OCI-M2 (cell line): Measurements from ENCODE around the gene CACTIN.
"Not testable (repeated sequence)": the region's sequence is repeated elsewhere in the genome, so short reads cannot be mapped to it uniquely, and the experiment has no call there.

Experiments used
- DNase-seq: peaks from one replicate; lab custom pipeline; 2025; ENCODE audit not compliant: unreplicated experiment; lab: John Stamatoyannopoulos, UW

CACTIN gene

DNA sequence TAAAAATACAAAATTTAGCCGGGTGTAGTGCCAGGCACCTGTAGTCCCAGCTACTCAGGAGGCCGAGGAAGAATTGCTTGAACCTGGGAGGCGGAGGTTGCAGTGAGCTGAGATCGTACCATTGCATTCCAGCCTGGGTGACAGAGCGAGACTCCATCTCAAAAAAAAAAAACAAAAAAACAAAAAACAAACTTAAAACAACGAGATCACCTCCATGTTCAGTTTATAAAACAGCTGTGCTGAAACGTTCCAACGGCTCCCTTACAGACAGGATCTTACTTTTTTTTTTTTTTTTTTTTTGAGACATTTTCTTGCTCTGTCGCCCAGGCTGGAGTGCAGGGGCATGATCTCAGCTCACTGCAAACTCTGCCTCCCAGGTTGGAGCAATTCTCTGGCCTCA is 2.2 kb upstream of the CACTIN start:
- not testable (repeated sequence) for DNase-seq

DNA sequence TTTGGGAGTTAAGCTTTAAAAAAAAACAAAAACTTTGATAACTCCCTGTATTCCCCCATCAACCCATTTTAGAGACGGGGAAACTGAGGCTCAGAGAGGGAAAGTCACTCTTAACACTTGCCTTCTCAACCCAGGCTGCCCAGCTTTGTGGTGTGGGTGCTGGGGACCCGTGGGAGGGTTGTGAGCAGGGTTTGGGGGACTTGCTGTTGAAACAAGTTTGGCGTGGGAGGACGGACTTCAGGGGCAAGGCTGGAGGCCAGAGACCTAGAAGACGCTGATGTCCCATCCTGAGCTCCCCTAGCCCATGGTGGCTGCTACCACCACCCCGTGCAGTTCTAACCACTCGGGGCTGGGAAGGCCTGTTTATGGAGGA is 747 bp upstream of the CACTIN start:
- no peak for DNase-seq

DNA sequence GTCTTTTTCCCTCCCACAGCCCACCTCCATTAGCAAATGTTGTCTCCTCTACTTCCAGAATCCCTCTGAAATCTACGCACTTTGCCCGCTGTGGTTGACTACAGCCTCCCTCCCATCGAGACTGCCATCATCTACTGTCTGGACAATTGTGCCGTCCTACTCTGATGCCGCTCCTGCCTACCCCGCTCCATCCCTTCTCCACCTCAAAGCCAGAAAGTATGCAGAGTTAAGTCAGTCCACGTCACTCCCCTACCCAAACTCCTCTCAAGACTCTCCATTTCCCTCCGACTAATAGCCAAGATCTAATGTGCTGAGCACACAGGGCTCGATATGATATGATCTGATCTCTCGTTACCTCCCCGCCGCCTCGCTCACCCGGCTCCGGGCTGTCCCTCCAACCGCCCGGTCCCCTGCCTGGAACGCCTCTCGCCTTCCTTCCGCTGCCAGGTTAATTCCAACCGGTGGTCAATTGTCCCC is 556 bp downstream of the CACTIN start:
- DNase-seq: no peak

DNA sequence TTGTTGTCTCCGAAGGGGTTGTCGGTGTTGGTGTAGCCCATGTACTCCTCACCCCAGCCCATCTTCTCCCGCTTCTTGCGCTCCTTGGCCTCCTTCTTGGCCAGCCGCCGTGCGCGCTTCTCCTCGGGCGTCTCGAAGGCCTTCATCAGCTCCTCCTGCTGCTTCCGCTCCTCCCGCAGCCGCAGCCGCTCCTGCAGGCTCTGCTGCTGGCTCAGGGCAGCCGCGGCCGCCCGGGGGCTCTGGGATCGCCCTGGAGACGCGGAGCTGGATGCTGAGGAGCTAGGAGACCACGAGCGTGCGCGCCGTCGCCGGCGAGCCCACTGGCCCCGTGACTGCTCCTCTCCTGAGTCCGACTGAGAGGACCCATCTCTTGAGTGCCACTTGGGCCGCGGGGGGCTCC is 2.9 kb downstream of the CACTIN start:
- DNase-seq: no peak

- no peak for DNase-seq
These were observed 4.4 kb downstream of the CACTIN start for GRCh38 chr19:3622224-3622623.

DNA sequence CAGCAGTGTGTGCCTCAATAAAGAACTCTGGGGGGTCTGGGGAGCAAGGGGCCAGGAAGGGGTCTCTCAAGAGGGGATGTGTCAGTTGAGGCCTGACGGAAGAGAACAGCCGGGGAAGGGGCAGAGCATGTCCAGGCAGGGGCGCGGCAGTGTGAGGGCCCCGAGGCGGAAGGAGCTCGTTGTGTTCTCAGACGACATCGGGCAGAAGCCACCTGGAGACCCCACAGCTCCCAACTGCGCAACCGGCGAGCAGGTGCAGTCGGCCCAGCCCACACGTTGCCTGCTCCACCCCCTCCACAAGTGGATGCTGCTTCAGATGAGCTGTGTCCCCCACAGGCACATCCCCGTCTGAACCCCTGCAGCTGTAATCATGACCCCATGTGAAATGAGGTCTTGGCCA is 4.9 kb downstream of the CACTIN start:
- no peak for DNase-seq

- DNase-seq: no peak
These were observed 5.6 kb downstream of the CACTIN start for GRCh38 chr19:3620817-3621547.

- DNase-seq: no peak
These were observed 6.3 kb downstream of the CACTIN start for GRCh38 chr19:3620145-3620816.

DNA sequence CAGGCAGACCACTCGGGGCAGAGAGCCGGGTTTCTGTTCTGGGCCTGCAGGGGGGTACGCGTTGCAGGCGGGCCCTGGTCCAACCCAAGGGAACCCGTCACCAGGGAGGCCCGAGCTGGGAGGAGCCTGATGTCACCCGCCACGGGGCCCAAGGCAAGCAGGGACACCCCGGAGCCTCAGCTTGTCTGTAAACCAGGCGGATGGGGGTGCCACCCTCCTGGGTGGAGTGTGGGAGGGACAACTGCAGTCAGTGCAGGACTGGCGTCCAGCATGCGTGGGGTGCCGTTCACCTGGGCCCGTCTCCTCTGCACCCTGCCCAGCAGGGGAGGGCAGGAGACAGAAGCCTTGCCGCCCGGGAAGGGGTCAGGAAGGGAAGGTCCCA is 7.0 kb downstream of the CACTIN start:
- no peak for DNase-seq

DNA sequence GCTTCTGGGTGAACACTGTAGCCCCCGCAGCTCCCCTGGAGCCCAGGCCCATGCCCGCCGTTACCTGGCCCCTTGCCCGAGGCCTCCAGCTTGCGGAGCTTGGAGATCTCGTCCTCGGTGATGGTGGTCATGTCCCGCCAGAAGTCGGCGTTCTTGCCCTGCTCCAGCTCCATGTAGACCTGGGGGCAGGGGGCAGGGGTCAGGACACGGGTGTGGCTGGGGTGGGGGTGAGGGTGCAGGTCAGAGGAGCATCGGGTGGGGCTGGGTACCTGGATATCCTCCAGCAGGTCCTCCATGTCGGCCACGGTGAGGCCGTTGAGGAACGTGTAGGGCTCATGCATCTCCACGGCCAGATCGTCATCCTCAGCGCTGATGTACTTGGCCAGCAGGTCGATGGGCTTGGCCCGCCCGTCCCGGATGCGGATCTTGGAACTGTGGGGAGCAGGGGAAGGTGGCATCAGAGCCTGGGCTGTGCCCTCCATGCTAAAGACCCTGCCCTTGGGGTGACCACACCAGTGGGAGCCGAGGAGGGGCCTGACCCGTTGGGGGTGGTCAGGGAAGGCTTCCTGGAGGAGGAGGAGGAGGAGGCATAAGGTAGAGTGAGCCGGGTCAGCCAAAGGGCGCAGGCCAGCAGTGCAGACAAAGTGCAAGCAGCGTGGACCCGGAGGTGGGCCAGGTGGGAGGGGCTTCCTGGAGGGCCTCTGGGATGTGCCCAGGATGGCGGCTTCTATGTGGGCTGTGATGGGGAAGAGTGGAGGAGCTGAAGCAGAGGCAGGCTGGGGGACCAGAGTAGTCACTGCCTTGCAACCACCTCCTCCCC is 7.6 kb downstream of the CACTIN start:
- DNase-seq: no peak

DNA sequence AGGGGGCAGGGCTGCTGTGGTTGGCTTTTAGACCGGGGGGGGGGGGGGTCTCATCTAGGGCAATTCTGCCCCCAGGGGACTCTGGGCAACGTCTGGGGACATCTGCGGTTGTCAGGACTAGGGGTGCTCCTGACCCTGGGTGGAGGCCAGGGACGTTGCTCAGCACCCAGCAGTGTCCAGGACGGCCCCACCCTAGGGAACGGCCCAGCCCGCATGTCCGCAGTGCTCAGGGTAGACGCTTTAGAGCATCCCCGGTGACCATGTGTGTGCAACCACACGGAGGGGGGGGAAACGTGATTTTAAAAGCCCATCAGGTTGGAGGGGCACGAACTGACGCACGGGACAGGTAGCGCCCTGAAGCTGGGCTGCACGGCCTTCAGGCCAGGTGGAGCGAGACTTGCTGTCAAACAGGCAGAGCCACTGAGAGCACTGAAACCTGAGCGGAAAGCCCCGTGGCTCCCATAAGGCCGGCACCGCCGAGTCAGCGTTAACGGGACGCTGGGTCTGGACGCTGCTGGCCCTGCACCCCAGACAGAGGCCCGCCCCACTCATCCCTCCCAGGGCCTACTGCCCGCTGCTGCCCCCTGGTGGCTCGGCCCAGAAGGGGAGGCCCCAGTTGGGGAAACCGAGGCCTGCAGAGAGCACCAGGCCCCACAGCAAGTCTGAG is 8.3 kb downstream of the CACTIN start:
- DNase-seq: no peak

DNA sequence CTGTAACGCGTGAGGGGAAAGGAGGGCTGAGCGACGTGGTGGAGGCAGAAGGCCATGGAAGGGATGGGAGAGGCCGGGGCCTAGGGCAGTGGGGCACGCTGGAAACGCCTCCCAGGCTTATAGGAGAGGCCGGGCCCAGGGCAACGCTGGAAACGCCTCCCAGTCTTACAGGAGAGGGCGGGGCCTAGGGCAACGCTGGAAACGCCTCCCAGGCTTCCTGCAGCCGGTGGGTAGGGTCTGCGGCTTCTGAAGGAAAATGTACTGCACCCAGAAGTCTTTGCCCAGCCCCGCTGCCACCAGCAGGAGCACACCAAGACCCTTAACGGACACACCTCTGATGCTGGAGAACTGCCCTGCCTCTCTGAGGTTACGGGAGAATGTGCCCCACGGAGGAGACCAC is 9.1 kb downstream of the CACTIN start:
- no peak for DNase-seq

- DNase-seq: no peak
These were observed 11.0 kb downstream of the CACTIN start for GRCh38 chr19:3615524-3616135.

DNA sequence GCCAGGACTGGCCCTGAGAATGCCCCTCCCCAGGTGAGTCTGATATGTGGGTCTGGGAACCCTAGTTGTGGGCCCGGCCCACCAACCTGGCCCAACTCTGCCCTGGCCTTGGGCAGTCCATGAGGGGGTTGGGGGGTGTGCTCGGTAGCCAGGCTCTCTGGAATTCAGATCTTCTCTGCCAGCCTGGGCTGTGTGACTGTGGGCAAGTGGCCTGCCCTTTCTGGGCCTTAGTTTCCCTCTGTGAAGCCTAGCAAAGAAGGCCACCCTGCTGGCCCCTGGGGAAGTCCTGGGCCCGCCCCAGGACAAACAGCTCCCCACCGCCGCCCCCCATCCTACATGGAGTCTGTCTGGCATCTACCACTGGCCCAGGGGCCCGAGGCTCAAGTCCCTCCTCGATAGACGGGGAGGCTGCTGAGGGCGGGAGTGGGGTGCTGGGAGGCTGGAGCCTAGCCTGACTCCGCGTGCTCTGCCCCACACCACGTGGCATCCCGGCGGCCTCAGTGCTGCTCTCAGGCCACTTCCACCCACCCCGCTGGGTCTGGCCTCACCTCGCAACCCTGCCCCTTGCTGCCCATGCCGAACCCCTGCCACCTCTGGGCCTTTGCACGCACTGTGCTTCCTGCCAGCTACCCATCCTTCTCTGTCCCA is 11.6 kb downstream of the CACTIN start:
- no peak for DNase-seq

DNA sequence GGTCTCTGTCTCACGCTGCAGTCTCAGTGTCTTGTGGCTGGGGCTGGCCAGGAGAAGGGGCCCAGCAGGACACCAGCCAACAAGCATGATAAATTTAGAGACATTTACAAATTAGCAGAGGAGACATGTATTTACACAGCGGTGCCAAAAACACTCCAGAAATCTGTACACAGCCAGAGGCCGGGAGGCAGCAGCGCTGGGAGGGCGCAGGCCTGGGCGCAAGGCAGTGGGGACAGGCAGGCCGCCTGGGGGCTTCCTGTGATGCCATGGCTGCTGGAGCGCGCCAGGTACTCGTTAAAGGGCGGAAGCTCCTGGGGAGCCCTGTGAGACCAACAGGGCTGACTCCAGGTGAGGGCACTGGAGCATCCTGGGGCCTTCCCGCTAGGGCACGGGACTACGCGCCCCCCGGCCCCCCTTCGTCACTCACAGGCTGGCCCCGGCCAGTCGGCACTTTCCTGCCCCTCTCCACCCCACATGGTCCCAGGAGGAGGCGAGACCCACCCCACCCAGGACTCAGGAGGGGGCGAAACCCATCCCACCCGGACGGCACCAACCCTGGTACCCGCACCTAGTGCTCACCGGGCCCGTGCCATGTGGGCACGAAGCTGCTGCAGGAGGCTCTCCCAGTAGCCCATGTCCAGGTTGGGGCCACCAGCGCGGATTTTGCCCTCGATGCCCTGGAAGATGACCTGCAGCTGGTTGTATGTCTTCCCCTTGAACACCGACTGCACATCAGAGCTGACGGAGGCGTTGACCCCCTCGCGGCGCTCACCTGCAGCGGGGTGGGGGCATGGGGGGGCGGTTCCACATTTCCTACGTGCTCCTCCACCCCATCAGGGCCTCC is 12.6 kb downstream of the CACTIN start:
- no peak for DNase-seq

DNA sequence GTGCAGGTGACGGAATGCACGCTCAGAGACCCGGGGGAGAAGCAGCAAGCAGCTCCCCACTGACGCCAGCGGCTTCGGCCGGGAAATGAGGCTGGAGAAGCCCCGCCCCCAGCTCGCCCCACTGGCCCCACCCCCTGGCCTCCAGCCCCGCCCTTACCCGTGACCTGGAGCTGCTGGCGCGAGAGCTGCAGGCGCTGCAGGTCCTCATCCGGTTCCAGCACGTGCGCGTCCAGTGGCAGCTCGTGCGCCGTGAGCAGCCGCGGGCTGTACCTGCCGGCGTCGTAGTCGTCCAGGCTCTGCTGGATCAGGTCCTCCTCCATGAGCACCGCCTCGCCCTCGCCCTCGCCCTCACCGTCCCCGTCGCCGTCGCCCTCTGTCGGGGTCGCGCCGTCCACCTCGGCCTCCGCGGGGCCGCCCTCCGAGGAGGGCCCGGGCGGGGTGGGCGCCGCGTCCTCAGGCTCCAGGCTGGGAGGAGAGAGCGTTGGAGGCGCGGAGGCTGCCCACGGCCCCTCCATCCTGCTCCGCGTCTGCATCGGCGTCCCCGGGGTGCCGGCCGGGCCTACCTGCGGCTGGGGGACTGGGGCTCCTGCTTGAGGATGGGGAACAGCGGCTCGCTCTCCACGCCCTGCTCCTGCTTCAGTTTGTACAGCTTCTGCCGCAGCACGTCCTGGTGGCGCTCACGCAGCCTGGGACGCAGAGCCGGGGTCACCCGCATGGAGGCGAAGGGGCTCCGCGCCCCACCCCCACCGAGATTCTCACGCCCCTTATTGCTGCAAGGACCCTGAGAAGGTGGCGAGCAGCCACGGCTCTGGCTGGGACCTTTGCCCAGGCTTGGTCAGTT is 13.5 kb downstream of the CACTIN start:
- DNase-seq: no peak

DNA sequence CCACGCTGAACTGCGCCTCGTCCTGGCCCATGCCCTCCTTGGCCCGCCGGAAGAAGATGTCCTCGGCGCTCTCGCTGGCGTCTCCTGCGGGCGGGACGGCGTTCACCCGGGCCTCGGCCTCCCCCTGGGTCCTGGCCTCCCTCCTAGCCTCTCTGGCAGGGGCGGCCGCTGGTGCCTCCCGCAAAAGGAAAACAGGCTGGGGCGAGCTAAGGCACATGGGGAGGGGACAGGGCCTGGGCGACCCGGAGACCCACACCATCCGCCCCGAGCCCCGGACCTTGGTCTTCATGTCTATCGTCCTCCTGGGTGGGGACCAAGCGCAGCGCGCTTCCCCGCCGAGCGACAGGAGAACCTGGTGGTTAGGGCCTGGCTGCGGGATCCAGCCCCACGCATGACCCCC is 14.3 kb downstream of the CACTIN start:
- DNase-seq: no peak

- DNase-seq: no peak
These were observed 14.7 kb downstream of the CACTIN start for GRCh38 chr19:3611841-3612240.
